ENCODE measurements around the gene TBC1D24.

TBC1D24 gene

DNA sequence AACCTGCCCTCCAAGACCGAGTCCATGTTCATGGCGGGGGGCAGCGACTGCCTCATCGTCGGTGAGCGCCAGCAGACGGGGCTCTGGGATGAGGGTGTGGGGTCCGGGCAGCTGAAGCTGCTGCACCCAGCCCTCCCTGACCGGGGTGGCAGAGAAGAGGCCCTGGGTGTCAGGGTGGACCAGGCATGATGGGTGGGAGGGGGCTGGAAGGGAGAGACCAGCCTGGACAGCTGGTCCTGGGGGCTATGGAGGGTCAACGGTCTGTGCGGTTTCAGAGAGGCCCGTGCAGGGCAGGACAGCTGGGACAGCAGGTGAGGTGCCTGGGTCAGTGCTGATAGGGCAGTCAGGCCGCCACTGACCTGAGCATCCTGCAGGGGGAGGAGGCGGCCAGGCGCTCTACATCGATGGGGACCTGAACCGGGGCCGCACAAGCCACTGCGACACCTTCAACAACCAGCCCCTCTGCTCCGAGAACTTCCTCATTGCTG is 25.5 kb downstream of the TBC1D24 start:
- no peak for DNase-seq

- peak; percentile 90 for DNase-seq
These were observed 26.2 kb downstream of the TBC1D24 start for GRCh38 chr16:2500918-2501750.

- DNase-seq, result no peak
These were observed 27.3 kb downstream of the TBC1D24 start for GRCh38 chr16:2501946-2502895.

- no peak for DNase-seq
These were observed 30.8 kb downstream of the TBC1D24 start for GRCh38 chr16:2505695-2506094.

DNA sequence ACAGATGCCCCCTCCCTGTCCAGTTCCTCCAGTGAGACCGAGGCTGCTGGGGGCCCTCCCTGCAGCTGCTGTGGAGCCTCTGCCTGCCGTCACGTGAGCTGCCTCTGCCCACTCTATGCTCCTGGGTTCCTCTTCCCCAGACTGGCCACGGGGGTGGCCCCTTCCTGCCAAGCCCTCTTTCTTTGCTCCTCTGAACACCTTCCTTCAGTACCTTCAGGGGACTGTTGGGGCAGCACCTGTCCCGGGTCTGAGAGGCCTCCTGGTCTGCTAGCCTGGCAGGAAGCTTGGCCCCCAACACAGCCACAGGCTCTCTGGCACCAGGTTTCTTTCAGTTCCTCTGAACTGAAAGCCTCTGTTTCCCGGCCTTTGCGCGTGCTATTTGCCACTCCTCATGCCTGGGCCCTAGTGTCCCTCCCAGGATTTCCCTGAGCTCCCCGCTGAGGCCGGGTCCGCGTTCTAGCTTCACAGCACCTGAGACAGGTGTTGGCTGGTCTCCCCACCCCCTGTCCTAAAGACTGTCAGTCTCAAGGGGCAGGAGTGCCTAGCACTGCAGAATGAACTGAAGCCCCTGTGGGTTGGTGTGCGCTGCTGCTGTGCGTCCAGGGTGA is 32.2 kb downstream of the TBC1D24 start:
- DNase-seq, result no peak

- DNase-seq, result no peak
These were observed 32.7 kb downstream of the TBC1D24 start for GRCh38 chr16:2507665-2508064.

DNA sequence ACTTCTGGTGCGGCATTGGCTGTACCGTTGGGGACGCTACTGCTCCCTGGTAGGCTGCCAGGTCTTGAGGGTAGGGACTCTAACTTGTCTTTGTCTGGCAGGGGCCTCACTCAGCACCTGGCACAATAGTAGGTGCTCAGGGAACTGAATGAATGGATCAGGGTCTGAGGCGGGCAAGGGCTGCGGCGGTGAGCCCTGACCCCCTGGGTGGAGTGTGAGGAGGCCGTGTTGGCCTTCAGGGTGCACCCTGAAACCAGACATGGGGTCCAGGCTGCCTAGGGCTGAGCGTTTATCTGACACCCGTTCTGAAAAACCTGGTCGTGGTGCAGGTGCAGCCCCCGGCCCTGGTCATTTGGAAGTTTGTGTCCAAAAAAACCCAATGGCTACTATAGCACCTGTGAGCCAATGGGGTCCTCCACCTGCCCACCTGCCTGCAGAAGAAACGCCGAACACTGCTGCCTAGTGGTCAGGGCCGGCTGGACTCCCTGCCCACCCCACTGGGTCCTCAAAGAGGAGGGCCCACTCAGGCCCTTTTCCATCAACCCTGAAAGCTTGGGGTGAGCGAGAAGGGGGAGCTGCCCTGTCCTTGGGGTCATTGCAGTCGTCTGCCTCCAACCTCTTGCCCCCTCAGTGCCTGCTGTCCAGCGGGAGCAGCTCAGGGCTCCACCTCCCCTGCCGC is 33.9 kb downstream of the TBC1D24 start:
- DNase-seq, result no peak

DNA sequence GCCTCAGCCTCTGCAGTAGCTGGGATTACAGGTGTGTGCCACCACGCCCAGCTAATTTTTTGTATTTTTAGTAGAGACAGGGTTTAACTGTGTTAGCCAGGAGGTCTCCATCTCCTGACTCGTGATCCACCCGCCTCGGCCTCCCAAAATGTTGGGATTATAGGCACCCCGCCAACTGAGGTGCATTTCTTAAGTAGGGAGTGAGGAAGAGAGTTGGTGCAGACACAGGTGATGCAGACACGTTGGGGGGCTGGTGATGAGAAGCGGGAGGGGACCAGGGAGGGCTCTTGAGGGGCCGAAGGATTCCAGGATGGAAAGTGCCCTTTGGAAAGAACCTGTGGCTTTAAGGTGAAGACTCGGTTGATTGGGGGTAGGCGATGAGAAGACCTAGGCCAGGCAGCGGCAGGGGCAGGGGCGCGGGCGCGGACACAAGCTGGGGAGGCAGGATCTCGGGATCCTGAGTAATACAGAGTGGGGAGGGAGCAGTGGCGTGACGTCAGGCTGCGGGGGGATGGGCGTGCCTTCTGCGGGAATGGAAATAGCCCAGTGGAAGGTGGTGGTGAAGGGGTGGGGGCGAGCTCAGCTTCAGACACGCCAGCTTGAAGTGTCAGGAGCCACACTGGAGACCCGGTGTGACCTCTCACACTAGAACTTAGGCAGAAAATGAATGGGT is 36.3 kb downstream of the TBC1D24 start:
- no peak for DNase-seq

GRCh38 chr16:2511996-2512734 is 37.2 kb downstream of the TBC1D24 start:
- no peak for DNase-seq

GRCh38 chr16:2512735-2513404 is 37.9 kb downstream of the TBC1D24 start:
- no peak for DNase-seq

- peak; percentile 91 for DNase-seq
These were observed 38.7 kb downstream of the TBC1D24 start, which contains the start of gene ATP6V0C for GRCh38 chr16:2513405-2514332. Gene ATP6V0C (plus strand): TSS chr16:2513952. CDS start chr16:2514104, 152 bp downstream.

- DNase-seq, result no peak
These were observed 39.6 kb downstream of the TBC1D24 start for GRCh38 chr16:2514333-2515179.

GRCh38 chr16:2515180-2515851 is 40.4 kb downstream of the TBC1D24 start:
- no peak for DNase-seq

DNA sequence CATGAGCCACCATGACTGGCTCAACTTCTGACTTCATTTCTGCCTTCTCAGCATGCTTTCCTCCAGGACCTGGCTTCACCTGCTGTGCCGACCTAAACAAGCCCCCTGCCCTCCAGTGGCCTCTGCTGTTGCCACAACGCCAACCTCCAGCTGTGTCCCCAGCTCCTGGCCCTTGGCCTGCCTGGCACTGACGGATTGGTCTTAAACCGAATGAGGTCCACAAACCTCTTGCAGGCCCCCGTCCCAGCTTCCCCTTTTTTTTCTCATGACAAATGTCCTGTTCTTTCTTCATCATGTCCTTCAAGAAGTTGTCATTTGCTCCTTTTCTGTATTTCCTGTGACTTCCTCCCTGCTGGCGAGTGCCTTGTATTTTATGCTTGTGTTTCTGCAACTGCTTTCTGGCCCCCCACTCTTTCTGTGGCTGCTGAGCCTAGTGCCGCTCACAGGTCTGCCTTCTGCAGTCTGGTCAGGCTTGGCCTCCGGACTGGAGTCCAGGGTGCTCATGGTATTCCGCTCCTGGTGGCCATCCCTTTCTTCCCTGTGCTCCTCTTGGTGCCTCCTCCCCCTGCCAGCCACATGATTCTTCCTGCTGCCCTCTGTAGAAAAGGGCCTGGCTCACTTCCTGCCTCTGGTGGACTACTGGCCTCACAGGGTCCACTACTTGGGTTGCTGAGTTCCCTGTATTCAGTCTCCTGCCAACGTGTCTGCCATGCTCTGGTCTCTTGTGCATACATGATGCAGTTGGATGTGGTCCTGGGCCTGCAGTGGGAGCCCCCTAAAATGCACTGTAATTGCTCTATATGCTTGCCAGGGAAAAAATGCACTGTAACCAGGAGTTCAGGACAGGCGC is 41.7 kb downstream of the TBC1D24 start:
- DNase-seq, result peak; percentile 23

DNA sequence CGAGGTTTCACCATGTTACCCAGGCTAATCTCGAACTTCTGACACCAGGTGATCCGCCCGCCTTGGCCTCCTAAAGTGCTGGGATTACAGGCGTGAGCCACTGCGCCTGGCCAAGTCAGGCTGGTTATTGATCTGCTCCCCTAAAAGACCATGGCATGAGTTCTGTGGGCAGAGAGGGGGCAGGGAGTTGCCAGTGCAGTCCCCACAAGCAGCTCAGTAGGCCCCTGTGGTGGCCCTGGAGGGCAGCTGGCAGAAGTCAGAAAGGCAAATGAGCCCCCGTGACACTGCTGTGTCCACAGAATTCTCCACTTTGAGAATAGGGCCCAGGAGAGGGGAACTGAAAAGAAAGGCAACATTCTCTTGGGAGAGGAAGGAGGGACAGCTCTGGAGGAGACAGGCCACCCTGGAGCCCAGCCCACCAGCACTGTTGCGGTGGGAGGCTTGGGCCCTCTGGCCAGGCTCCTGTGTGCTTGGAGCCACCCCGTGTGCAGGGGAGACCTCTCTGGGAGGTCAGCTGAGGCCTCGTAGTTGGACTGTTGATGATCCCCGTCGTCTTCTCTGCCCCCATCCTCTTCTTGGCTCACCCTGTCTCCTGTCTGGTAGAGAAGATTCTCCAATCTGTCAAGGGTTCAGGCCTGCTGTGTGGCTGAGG is 43.2 kb downstream of the TBC1D24 start:
- no peak for DNase-seq

Data from midbrain (tissue), 1 donor.